Measurements from ENCODE around the gene PIK3R3.
A peak's percentile ranks its signal among the peaks of the same experiment; 100 is the strongest.
"Not testable (repeated sequence)": the region's sequence is repeated elsewhere in the genome, so short reads cannot be mapped to it uniquely, and the experiment has no call there.

Gene PIK3R3

GRCh38 chr1:46099215-46099614 is 33.2 kb downstream of the PIK3R3 start:
- no peak for DNase-seq

- DNase-seq: no peak
Observed at GRCh38 chr1:46098027-46098712, 34.3 kb downstream of the PIK3R3 start.

DNA sequence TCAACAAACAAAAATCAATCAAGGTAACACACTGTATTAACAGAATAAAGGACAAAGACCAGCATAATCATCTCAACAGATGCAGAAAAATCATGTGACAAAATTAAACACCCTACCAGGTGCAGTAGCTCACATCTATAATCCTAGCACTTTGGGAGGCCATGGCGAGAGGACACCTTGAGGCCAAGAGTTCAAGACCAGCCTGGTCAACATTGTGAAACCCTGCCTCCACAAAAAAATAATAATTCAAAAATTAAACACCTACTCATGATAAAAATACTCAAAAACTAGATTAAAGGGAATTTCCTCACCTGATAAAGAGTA is 35.3 kb downstream of the PIK3R3 start:
- peak; percentile 43 for DNase-seq

DNA sequence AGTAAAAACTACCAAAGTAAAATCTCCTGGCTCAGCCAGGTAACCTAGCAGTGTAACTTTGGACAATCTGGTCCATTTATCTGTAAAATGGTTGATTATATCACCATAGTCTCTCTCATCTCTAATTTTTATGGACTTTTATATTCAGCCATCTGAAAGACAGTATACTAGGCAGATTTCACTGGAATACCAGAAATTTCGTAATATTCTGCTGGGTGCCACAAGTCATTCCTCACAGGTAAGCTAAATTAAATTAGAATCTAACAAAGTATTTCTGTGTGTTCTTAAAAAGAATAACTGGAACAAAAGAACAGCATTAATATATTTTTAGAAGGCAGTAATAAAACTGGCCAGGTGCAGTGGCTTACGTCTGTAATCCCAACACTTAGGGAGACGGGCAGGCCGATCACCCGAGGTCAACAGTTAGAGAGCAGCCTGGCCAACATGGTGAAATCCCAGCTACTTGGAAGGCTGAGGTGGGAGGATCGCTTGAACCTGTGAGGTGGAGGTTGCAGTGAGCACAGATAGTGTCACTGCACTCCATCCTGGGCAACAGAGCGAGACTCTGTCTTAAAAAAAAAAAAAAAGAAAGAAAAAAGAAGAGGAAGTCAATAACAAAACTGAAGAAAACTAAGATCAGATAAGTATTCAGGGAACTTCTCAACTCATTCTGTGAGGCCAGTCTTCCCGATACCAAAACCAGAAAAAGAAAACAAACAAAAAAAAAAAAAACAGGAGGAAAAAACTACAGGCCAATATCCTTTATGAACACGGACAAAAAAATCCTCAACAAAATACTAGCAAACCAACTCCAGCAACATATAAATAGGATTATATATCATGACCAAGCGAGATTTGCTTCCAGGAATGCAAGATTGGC is 35.9 kb downstream of the PIK3R3 start:
- DNase-seq: peak; percentile 79

DNA sequence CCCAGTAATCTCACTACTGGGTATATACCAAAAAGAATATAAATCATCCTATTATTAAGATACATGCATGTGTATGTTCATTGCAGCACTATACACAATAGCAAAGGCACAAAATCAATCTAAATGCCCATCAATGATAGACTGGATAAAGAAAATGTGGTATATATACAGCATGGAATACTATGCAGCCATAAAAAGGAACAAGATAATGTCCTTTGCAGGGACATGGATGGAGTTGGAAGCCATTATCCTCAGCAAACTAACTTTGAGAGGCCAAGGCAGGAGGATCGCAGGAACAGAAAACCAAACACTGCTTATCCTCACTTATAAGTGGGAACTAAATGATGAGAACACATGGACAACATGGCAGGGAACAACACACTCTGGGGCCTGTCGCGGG is 37.3 kb downstream of the PIK3R3 start:
- DNase-seq: not testable (repeated sequence)

DNA sequence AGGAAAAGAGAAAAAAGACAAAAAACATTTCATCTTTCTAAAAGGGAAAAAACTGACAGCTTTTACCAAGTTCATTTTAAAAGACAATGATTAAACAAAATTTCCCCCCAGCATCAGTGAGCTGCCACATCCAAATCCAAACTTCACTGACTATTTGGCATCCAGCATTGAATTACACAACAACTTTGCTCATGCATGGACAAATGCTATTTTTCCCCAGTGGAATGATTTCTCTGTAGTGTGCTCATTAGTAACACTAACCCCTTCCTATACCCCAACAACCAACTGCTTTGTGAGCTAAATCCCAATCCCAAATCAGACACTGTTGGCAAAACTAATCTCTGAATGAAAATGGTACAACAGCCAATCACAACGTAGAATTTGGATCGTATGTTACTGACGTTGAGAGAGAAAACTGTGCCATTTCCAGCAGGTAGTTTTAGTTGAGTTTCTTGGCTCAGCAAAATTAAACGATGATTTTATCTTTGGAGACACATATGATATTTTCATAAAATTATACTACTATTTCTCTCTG is 37.9 kb downstream of the PIK3R3 start:
- no peak for DNase-seq

- not testable (repeated sequence) for DNase-seq
Observed at GRCh38 chr1:46093832-46094231, 38.6 kb downstream of the PIK3R3 start.

- no peak for DNase-seq
Observed at GRCh38 chr1:46087891-46088290, 44.5 kb downstream of the PIK3R3 start.

GRCh38 chr1:46086576-46086975 is 45.9 kb downstream of the PIK3R3 start:
- DNase-seq: no peak

- no peak for DNase-seq
Observed at GRCh38 chr1:46084553-46085451, 47.6 kb downstream of the PIK3R3 start.

DNA sequence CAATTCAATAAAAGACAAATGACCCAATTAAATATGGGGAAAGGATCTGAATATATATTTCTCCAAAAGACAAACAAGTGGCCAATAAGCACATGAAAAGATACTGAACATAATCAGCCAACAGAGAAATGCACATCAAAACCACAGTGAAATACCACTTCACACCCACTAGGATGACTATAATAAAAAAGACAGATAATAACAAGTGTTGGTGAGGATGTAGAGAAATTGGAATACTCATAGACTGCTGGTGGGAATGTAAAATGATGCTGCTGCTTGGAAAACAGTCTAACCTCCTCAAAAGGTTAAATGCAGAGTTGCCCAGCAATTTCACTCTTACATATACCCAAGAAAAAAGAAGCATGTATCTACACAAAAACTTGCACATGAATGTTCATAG is 48.9 kb downstream of the PIK3R3 start:
- no peak for DNase-seq

DNA sequence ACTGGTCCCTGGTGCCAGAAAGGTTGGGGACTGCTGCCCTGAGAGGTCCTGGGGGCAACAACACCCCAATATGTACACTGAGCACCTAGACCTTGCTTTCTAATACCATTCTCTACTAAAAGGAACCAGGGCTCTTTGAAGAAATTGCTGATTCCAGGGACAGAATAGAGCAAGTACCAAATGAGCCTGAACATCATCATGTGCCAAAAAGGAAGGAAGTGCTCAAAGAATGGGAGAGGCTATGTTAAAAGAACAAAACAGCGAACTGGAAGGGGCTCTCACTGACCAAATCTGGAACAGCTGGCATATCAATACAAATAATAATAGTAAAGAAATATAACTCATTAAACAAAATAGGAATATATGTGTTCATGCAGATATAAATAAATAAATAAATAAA is 50.8 kb downstream of the PIK3R3 start:
- no peak for DNase-seq

GRCh38 chr1:46081206-46081605 is 51.2 kb downstream of the PIK3R3 start:
- DNase-seq: no peak

DNA sequence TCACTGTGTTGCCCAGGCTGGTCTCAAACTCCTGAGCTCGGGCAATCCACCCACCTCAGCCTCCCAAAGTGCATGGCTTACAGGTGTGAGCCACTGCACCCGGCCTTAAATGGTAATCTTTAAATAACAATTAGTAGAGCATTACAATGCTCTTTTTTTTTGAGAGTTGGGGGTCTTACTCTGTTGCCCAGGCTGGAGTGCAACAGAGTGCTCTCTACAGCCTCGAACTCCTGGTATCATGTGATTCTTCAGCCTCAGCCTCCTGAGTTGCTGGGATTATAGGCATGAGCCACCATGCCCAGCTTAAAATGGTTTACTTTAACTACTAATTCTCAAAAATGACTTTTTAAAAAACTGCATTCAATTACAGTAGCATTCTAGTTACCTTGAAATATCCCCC is 52.2 kb downstream of the PIK3R3 start:
- DNase-seq: no peak

- DNase-seq: no peak
Observed at GRCh38 chr1:46077644-46078043, 54.8 kb downstream of the PIK3R3 start.

DNA sequence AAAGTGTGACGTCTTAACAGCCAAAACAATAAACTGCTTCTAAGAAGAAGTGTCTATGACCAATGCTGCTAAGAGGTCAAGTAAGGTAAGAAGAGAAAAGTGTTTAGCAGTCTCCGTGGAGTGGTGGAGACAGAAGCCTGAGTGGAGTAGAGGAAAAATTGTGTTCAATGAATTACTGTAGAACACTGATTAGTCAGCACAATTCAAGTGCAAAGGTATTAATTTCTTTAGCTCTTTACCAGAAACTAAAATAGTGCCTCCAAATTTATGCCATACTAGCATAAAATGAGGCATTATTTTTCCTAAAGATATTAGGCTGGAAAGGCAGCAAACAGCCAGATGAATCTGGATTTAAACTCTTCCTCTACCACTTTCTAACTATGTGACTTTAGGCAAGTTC is 56.1 kb downstream of the PIK3R3 start:
- DNase-seq: no peak

DNA sequence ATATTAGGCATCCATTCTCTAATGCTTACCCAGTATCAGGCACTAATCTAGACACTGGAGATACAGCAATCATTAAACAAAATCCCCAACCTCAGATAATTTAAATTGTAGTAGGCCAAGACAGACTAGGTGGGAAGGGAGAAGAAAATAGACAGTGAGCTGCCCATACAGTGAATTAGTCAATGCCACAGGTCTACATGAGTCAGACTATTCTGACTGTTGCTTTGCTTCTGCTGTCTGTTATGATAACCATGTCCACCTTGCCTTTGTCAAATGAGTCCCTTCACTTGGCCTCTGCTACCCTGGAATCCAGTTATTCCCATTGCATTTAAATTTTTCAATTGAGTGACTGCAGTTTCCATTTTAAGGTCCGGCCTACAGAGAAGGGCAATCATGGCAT is 59.5 kb downstream of the PIK3R3 start:
- no peak for DNase-seq

DNA sequence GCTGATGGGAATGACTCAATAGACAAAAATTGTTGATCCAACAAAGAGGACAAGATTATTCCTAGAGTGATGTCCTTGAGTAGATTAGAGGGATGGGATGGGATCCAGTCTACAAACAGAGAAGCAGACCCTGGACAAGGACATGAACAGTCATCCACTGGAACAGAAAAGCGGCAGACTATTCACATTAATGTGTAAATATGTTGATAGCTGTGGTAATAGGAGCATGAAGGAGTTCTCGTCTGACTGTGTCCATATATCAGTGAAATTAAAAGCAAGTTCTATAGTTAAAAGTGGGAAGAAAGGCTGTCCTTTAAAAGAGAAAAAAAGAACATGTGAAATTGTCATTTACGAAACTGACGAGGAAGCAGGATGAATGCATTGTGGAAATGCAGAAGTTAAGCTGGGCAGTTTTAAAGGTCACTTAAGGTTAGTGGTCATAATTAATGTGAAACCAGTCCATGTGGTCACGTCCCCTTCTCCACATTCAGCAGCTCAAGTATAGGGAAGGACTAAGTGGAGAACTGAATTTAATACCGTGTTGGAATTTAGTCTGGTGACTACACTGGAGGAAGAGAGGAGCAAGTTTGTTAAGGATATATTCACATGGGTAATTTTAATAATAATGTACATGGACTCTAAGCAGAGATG is 62.1 kb downstream of the PIK3R3 start:
- no peak for DNase-seq

DNA sequence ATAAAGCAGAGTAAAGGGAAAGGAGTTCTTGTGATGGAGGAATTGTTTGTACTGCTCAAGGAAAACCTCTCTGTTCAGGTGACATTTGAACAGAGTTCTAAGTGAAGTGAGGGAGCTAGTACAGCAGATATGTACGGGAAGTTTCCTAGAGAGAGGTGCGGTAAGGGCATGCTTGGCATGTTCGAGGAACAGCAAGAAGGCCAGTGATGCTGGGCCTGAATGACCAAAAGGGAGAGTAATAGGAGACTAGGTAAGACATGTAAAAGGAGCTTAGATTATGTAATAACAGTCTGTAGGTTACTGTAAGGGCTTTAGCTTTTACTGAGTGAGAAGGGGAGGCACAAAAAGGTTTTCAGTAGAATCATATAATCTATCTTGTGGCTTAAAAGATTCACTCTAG is 63.9 kb downstream of the PIK3R3 start:
- DNase-seq: no peak

DNA sequence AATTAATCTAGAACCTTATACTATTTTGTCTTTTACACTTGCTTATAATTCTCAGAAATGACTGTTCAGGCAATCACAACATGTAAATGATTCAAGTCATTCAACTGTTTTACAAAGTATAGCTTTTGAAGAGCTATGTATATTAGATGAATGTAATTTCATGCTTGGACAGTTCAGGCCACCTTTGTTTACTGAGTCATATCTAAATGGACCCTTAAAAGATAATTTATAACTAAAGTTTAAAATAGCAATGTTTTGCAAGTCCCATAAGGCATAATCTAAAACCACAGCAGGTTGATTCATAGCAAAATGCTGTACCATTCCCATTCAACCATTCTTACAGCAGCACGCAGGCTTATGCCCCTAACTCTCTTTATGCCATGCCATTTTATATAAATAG is 64.8 kb downstream of the PIK3R3 start:
- no peak for DNase-seq

DNA sequence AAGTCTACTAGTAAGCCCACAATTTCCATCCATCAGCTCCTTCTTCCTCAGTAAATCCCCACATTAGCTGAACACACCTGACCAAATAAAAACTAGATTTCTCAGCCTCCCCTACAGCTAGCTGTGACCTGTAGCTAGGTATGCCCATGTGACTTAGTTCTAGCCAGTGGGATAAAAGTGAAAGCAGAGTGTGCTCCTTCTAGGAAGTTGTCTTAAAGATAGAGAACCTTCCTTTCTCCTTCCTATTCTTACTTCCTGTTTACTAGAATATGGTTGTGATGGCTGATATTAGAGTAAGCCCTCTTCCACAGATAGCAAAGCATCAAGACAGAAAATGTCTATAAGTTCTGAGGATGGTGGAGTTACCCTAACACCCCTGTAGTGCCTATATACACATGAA is 67.0 kb downstream of the PIK3R3 start:
- DNase-seq: no peak

- no peak for DNase-seq
Observed at GRCh38 chr1:46064708-46065107, 67.7 kb downstream of the PIK3R3 start.

All from NCI-H82 (cell line).